HepG2 (cell line): ENCODE results near the gene SLC2A10. TPM values are rescaled to one million over a fixed set of nuclear protein-coding genes. Genes with fewer than 3 reads are reported as not detected.
A peak's percentile ranks its signal among the peaks of the same experiment; 100 is the strongest.

Experiments
- ATF7-NPFF ChIP-seq: sonication (generic); formaldehyde crosslinking; IDR thresholded peaks from 2 replicates; pipeline ENCODE4 v1.8.1; 2023; ENCODE audit warnings: mild to moderate bottlenecking, low read depth, missing genetic modification reagents, moderate library complexity
- BHLHE40 ChIP-seq: IDR thresholded peaks from 2 replicates; pipeline ENCODE4 v1.6.1; 2011; ENCODE audit warnings: low read length, improper control_type of control experiment
- BORCS8-MEF2B ChIP-seq: sonication (generic); formaldehyde crosslinking; IDR thresholded peaks from 2 replicates; pipeline ENCODE4 v1.8.0; 2022; ENCODE audit warnings: mild to moderate bottlenecking, missing genetic modification reagents
- CERS6 ChIP-seq: sonication (generic); formaldehyde crosslinking; IDR thresholded peaks from 2 replicates; pipeline ENCODE4 v1.5.0; 2020; ENCODE audit warnings: missing genetic modification reagents
- CREB3 ChIP-seq: sonication (generic); formaldehyde crosslinking; IDR thresholded peaks from 2 replicates; pipeline ENCODE4 v1.5.0; 2020; ENCODE audit warnings: missing genetic modification reagents
- DNMT1 ChIP-seq: sonication (generic); formaldehyde crosslinking; IDR thresholded peaks from 2 replicates; pipeline ENCODE4 v1.5.1; 2020; ENCODE audit warnings: mild to moderate bottlenecking, missing genetic modification reagents
- HMGA1 ChIP-seq: sonication (generic); formaldehyde crosslinking; conservative IDR thresholded peaks from 2 replicates; pipeline ENCODE4 v1.4.0; 2020; ENCODE audit warnings: missing genetic modification reagents
- HNRNPUL1 ChIP-seq: fragments of 200-400 bp; formaldehyde crosslinking; IDR thresholded peaks from 2 replicates; pipeline ENCODE4 v1.6.1; 2017; ENCODE audit warnings: low read depth, mild to moderate bottlenecking, low read length, moderate library complexity
- ISL2 ChIP-seq: sonication (generic); formaldehyde crosslinking; IDR thresholded peaks from 2 replicates; pipeline ENCODE4 v1.5.0; 2020; ENCODE audit warnings: missing genetic modification reagents
- MED13 ChIP-seq: sonication (generic); formaldehyde crosslinking; IDR thresholded peaks from 2 replicates; pipeline ENCODE4 v1.5.0; 2020; ENCODE audit warnings: missing genetic modification reagents
- NBN ChIP-seq: fragments of 450-650 bp; conservative IDR thresholded peaks from 2 replicates; pipeline ENCODE4 v1.6.1; 2017
- TBX2 ChIP-seq: sonication (generic); formaldehyde crosslinking; IDR thresholded peaks from 2 replicates; pipeline ENCODE4 v1.5.0; 2020; ENCODE audit warnings: missing genetic modification reagents, mild to moderate bottlenecking, borderline replicate concordance
- TFAP4 ChIP-seq: sonication (generic); IDR thresholded peaks from 2 replicates; pipeline ENCODE4 v1.6.1; 2016; ENCODE audit warnings: low read depth, borderline replicate concordance
- THYN1 ChIP-seq: sonication (generic); formaldehyde crosslinking; IDR thresholded peaks from 2 replicates; pipeline ENCODE4 v1.8.1; 2023; ENCODE audit warnings: low read depth, mild to moderate bottlenecking, moderate library complexity, missing genetic modification reagents, borderline replicate concordance
- TOPORS ChIP-seq: sonication (generic); formaldehyde crosslinking; IDR thresholded peaks from 2 replicates; pipeline ENCODE4 v1.8.0; 2023; ENCODE audit warnings: mild to moderate bottlenecking, missing genetic modification reagents
- TRAFD1 ChIP-seq: sonication (generic); formaldehyde crosslinking; IDR thresholded peaks from 2 replicates; pipeline ENCODE4 v1.5.1; 2020; ENCODE audit warnings: missing genetic modification reagents, mild to moderate bottlenecking, borderline replicate concordance
- ZBTB26 ChIP-seq: IDR thresholded peaks from 2 replicates; pipeline ENCODE4 v1.6.1; 2016; ENCODE audit warnings: missing compliant biosample characterization, missing genetic modification reagents, borderline replicate concordance
- ZFY ChIP-seq: sonication (generic); formaldehyde crosslinking; IDR thresholded peaks from 2 replicates; pipeline ENCODE4 v1.4.0; 2020; ENCODE audit warnings: missing genetic modification reagents
- ZNF577 ChIP-seq: sonication (generic); formaldehyde crosslinking; IDR thresholded peaks from 2 replicates; pipeline ENCODE4 v1.4.0; 2020; ENCODE audit warnings: mild to moderate bottlenecking, low read depth, missing genetic modification reagents, borderline replicate concordance
- ZNF775 ChIP-seq: sonication (generic); formaldehyde crosslinking; IDR thresholded peaks from 2 replicates; pipeline ENCODE4 v1.4.0; 2020; ENCODE audit warnings: missing genetic modification reagents, mild to moderate bottlenecking, moderate library complexity, borderline replicate concordance
- polyA plus RNA-seq, 8 experiments: library from polyadenylated mRNA; depleted of rRNA in 3 of 8; stranded (reverse) in 7 of 8; unstranded in 1 of 8; fragments of >200 nt; fragmentation: Illumina TruSeq in 4 of 8; extraction: Trizol in 4 of 8; gene quantifications; 2 replicates each; pipeline versions ENCODE4 v1.2.1 to v1.2.3, GENCODE V29; 2011 to 2016; ENCODE audit warnings: low read depth in 4 of 8, missing spikeins in 1 of 8, mixed read lengths in 1 of 8; ENCODE audit not compliant: insufficient read depth in 1 of 8
- total RNA-seq, 5 experiments: library from RNA; depleted of rRNA; stranded (reverse); fragments of >200 nt; fragmentation: Illumina TruSeq; extraction: Trizol; gene quantifications; 2 replicates each; pipeline ENCODE4 v1.2.3, GENCODE V29; 2016; ENCODE audit warnings: low read depth in 1 of 5
- TF ChIP-seq, protein P1 (sequence below): sonication (generic); formaldehyde crosslinking; IDR thresholded peaks from 2 replicates; pipeline ENCODE4 v1.4.0; 2020; ENCODE audit warnings: missing genetic modification reagents, borderline replicate concordance

SLC2A10 gene
- total and polyA plus RNA-seq, 2 of the 13 experiments (the other 11 are each of a cell fraction or from before 2014, with no cell fraction given): 16.0 to 18.4 TPM

DNA sequence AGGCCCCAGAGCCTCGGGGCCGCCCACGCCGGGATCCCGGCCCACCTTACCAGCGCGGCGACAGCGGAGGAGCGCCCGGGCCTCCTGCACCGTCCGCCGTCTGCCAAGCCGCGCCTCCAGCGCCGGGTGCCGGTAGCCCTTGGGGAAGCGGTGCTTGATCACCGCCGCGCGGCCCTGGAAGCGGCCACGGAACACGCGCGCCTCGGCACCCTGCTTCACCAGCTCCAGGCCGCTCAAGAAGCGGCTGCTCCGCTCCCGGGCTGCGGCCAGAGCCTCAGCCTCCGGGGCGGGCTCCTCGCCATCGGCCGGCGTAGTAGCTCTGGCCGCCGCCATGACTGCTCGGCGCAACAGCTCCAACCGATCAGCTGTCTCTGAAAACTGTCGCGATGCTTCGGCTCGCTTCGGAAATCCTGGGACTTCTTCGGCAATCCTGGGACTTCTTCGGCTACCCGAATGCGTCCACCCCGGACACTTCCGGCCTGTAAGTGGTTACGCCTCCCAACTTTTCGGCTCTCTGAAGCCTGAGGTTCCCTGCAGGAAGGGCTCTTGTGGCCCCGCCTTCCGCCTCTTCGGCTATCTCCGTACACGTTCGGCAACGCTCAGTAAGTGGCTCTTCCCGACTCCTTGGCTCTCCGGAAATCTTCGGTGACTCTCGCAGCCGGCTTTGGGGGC lies 20.2 kb upstream of the SLC2A10 start, which contains the start of gene TP53RK (continued):
- TF ChIP-seq TOPORS: no peak
- TF ChIP-seq BHLHE40: peak; percentile 20; the same call in 1 of the 2 replicates
- TF ChIP-seq ZFY (CRISPR knock-in tag): peak; percentile 99
- peak; percentile 48; the same call in 1 of the 2 replicates for TF ChIP-seq BORCS8-MEF2B (CRISPR knock-in tag)
- no peak for TF ChIP-seq HNRNPUL1
- no peak; the same call in 1 of the 2 replicates for TF ChIP-seq ZNF577
- peak; percentile 88 for TF ChIP-seq ISL2
- peak; percentile 86; the same call in 1 of the 2 replicates for TF ChIP-seq MED13
- peak; percentile 62; the same call in 1 of the 2 replicates for TF ChIP-seq ZBTB26 (CRISPR knock-in tag)
- peak; percentile 60; the same call in 1 of the 2 replicates for TF ChIP-seq TBX2 (CRISPR knock-in tag)
- 0 out of 2 replicates have a peak, but pooled peaks have one; percentile 50 for TF ChIP-seq DNMT1 (CRISPR knock-in tag)
- peak; percentile 90 for TF ChIP-seq TFAP4
- peak; percentile 24 for TF ChIP-seq ZNF775 (CRISPR knock-in tag)
- no peak; the same call in 1 of the 2 replicates for TF ChIP-seq ATF7-NPFF
- TF ChIP-seq CERS6: 0 out of 2 replicates have a peak, but pooled peaks have one; percentile 17
- TF ChIP-seq, protein P1, sequence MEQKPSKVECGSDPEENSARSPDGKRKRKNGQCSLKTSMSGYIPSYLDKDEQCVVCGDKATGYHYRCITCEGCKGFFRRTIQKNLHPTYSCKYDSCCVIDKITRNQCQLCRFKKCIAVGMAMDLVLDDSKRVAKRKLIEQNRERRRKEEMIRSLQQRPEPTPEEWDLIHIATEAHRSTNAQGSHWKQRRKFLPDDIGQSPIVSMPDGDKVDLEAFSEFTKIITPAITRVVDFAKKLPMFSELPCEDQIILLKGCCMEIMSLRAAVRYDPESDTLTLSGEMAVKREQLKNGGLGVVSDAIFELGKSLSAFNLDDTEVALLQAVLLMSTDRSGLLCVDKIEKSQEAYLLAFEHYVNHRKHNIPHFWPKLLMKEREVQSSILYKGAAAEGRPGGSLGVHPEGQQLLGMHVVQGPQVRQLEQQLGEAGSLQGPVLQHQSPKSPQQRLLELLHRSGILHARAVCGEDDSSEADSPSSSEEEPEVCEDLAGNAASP (CRISPR knock-in tag): peak; percentile 60; the same call in 1 of the 2 replicates
- no peak for TF ChIP-seq THYN1 (CRISPR knock-in tag)
- TF ChIP-seq CREB3 (CRISPR knock-in tag): peak; percentile 94
- no peak for TF ChIP-seq HMGA1 (CRISPR knock-in tag)
- TF ChIP-seq NBN: no peak
- peak; percentile 92; the same call in 1 of the 2 replicates for TF ChIP-seq TRAFD1 (CRISPR knock-in tag)
